Upper lobe of left lung (tissue), 6 donors: ENCODE measurements around the gene MORN1. TPM values are rescaled to one million over a fixed set of nuclear protein-coding genes. Genes with fewer than 3 reads are reported as not detected.

Source experiments
- ATAC-seq, 2 donors: fragments of 200-7000 bp; cut with Tn5 transposase; one replicate each; pipeline ENCODE4 v1.9.1; 2022; ENCODE audit warnings: mild to moderate bottlenecking in 2 of 2, moderate library complexity in 2 of 2; ENCODE audit not compliant: low FRiP score in 2 of 2
- DNase-seq, 2 donors: peaks; one replicate each; pipeline ENCODE4 v3.0.0-alpha.2; 2019 to 2020
- H3K27ac ChIP-seq, 4 donors: fragments of 200-600 bp; sonication (generic); one replicate each; pipeline ENCODE4 v1.5.1; 2016 to 2019
- H3K27me3 ChIP-seq, 4 donors: fragments of 200-600 bp; sonication (generic); one replicate each; pipeline ENCODE4 v1.5.1; 2017 to 2019
- H3K36me3 ChIP-seq, 4 donors: fragments of 200-600 bp; sonication (generic); one replicate each; pipeline ENCODE4 v1.5.1; 2016 to 2019
- H3K4me1 ChIP-seq, 4 donors: fragments of 200-600 bp; sonication (generic); one replicate each; pipeline ENCODE4 v1.5.1; 2018 to 2019
- H3K4me3 ChIP-seq, 4 donors: fragments of 200-600 bp; sonication (generic); one replicate each; pipeline ENCODE4 v1.5.1; 2017 to 2019; ENCODE audit warnings: mild to moderate bottlenecking in 2 of 4, moderate library complexity in 1 of 4
- H3K9me3 ChIP-seq, 4 donors: fragments of 200-600 bp; sonication (generic); one replicate each; pipeline ENCODE4 v1.5.1; 2018 to 2019
- CTCF ChIP-seq, 6 experiments: fragments of 450-650 bp in 4 of 6; fragments of 200-600 bp in 2 of 6; sonication (generic) in 2 of 6; IDR thresholded peaks; one replicate each; pipeline ENCODE4 v1.5.1; 2016 to 2019; ENCODE audit warnings: antibody characterized with exemption in 6 of 6
- EP300 ChIP-seq, 4 donors: sonication (generic); formaldehyde crosslinking; IDR thresholded peaks; one replicate each; pipeline ENCODE4 v1.5.1; 2017; ENCODE audit warnings: antibody characterized with exemption in 4 of 4, control low read depth in 2 of 4
- POLR2A ChIP-seq, 4 donors: fragments of 450-650 bp; IDR thresholded peaks; one replicate each; pipeline ENCODE4 v1.5.1; 2016 to 2017; ENCODE audit warnings: antibody characterized with exemption in 4 of 4, mild to moderate bottlenecking in 2 of 4
- POLR2AphosphoS5 ChIP-seq, 2 donors: sonication (generic); formaldehyde crosslinking; IDR thresholded peaks; one replicate each; pipeline ENCODE4 v1.5.1; 2017; ENCODE audit warnings: antibody characterized with exemption in 2 of 2
- WGBS, 2 donors: methylation state at CpG; one replicate each; pipeline ENCODE4 v1.1.5; 2017 to 2018; 5-methylcytosine and 5-hydroxymethylcytosine counted together
- total RNA-seq, 6 donors: library from RNA; depleted of rRNA in 4 of 6; stranded (reverse); fragments of >200 nt in 4 of 6; gene quantifications; one replicate each; pipeline versions ENCODE4 v1.1.0 to v1.2.1, GENCODE V29; 2016 to 2021
- donor health status: DM: no; HTN: no; CAD: no; lungs with moderate emphysema.
- donor health status: DM: no; HTN: yes; CAD: no; lungs with severe emphysema.

Gene MORN1
- total RNA-seq, 6 donors from 2014 or later, result 8.5 to 23.4 (median 14.6) TPM

DNA sequence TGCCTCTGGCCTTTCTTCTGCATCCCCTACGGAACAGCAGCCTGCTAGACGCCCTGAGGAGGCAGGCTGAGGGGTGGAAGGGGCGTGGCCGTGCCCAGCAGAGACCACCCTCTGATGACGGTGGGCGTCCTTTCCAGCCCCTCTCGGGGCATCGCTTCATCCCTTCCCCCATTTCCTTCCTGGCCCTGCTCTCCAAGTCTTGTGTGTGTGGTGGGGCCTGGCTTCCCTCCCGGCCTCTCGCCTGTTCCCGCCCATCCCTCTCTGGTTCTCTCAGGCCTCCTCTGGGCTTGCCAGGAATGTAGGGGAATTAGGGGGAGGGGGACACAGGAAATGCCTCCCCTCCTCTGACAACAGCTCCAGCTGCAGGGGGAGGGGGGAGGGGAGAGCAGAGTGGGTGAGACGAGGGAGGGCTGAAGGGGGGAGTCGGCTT is 112.1 kb downstream of the MORN1 start:
- Histone ChIP-seq H3K9me3 (no peaks in the 10 kb centered on the region), H3K27ac (peak overlapping the region; percentile 80 to 90 (median 84)), H3K27me3 (no peaks in the 10 kb centered on the region), H3K4me1 (peaks cover 59 to 78% (median 76%) of the 10 kb centered on the region in 4 donors), H3K4me3 (peak overlapping the region in 1 of 4 donors; percentile 4), H3K36me3 (peaks cover 0 to 5% (median 0%) of the 10 kb centered on the region in 4 donors)
- 1 to 14% methylated on average over 13 of the region's 13 CpGs for WGBS, 2 donors
- DNase-seq (peak; percentile 82 to 83), ATAC-seq (peak; percentile 58 to 73)
- no peak for TF ChIP-seq CTCF (IDR thresholded peaks at IDR 0.05)
- TF ChIP-seq EP300 (IDR thresholded peaks at IDR 0.05), result peak in 3 of 4 donors; percentile 15 to 75 (median 62)
- TF ChIP-seq POLR2AphosphoS5 (IDR thresholded peaks at IDR 0.05), result peak; percentile 72 to 82

GRCh38 chr1:2278591-2279209 is 112.7 kb downstream of the MORN1 start:
- Histone ChIP-seq H3K4me1 (peaks cover 63 to 78% (median 77%) of the 10 kb centered on the region in 4 donors), H3K27ac (peak overlapping the region; percentile 80 to 90 (median 84)), H3K9me3 (no peaks in the 10 kb centered on the region), H3K36me3 (peaks cover 0 to 5% (median 0%) of the 10 kb centered on the region in 4 donors), H3K4me3 (peak overlapping the region in 1 of 4 donors; percentile 4), H3K27me3 (no peaks in the 10 kb centered on the region)
- 40 to 48% methylated on average over 1 to 13 of the region's 16 CpGs for WGBS, 2 donors
- ATAC-seq (peak in 1 of 2 donors; percentile 4), DNase-seq (no peak)
- TF ChIP-seq POLR2A (IDR thresholded peaks at IDR 0.05), result no peak
- no peak for TF ChIP-seq EP300 (IDR thresholded peaks at IDR 0.05)
- no peak for TF ChIP-seq CTCF (IDR thresholded peaks at IDR 0.05)
- TF ChIP-seq POLR2AphosphoS5 (IDR thresholded peaks at IDR 0.05), result no peak

DNA sequence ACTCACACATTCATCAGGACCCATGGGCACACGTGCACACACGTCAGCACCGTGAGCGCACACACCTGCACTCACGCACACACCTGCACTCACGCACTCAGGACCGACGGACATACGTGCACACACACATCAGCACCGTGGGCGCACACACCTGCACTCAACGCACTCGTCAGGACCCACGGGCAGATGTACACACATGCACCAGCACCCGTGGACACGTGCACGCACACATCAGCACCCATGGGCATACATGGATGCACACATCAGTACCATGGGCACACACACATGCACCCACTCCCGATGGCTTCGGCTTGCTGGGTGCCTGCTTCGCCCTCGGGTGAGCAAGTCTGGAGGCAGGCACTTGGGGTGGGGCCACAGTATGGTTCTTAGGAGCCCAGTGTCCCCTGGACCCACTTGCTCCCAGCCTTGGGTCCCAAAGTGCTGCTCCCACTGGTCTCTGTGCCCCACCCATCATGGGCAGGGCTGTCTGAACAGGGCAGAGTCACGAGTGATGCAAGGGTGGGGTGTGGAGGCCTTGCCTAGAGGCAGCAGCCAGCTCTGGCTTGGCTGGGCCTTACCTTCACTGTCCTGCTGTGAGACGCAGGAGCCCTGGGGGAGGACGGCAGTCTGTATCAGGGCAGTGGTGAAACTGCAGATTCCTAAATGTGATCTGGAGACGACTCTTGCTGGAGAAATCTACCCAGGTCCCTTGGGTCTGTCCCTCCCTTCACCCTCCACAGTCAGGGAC is 113.4 kb downstream of the MORN1 start:
- peaks cover 0 to 5% (median 0%) of the 10 kb centered on the region in 4 donors for H3K36me3 ChIP-seq
- TF ChIP-seq CTCF (IDR thresholded peaks at IDR 0.05) (no peak), EP300 (IDR thresholded peaks at IDR 0.05) (no peak), POLR2AphosphoS5 (IDR thresholded peaks at IDR 0.05) (no peak), POLR2A (IDR thresholded peaks at IDR 0.05) (no peak)
- ATAC-seq (peak in 1 of 2 donors; percentile 41), DNase-seq (peak; percentile 52 to 71)
- no peaks in the 10 kb centered on the region for H3K27me3 ChIP-seq
- peaks cover 69 to 78% (median 77%) of the 10 kb centered on the region in 4 donors for H3K4me1 ChIP-seq
- no peak overlapping the region for H3K4me3 ChIP-seq
- H3K27ac ChIP-seq, result peak overlapping the region; percentile 80 to 90 (median 84)
- H3K9me3 ChIP-seq, result no peaks in the 10 kb centered on the region
- 87 to 89% methylated on average over 20 to 25 of the region's 25 CpGs for WGBS, 2 donors

GRCh38 chr1:2276803-2277580 is 114.4 kb downstream of the MORN1 start:
- no peak overlapping the region for H3K4me3 ChIP-seq
- H3K4me1 ChIP-seq, result peaks cover 79 to 85% (median 84%) of the 10 kb centered on the region in 4 donors
- no peak for TF ChIP-seq EP300 (IDR thresholded peaks at IDR 0.05)
- 67 to 70% methylated on average over 11 to 12 of the region's 12 CpGs for WGBS, 2 donors
- H3K36me3 ChIP-seq, result peaks cover 0 to 5% (median 0%) of the 10 kb centered on the region in 4 donors
- peak overlapping the region; percentile 76 to 90 (median 84) for H3K27ac ChIP-seq
- DNase-seq (no peak), ATAC-seq (no peak)
- H3K9me3 ChIP-seq, result no peaks in the 10 kb centered on the region
- H3K27me3 ChIP-seq, result no peaks in the 10 kb centered on the region
